SU-DHL-6 (cell line): ENCODE data around the gene RSRC2.

ENCODE experiments used
- CTCF ChIP-seq: fragments of 200-600 bp; sonication (generic); IDR thresholded peaks from one replicate; pipeline ENCODE4 v1.5.1; 2017; ENCODE audit warnings: antibody characterized with exemption, mild to moderate bottlenecking, low read length, moderate library complexity; ENCODE audit not compliant: insufficient read depth, poor library complexity, severe bottlenecking
- EZH2phosphoT487 ChIP-seq: fragments of 200-600 bp; sonication (generic), shearing (Covaris generic); conservative IDR thresholded peaks from 2 replicates; pipeline ENCODE4 v1.6.1; 2018; ENCODE audit warnings: mild to moderate bottlenecking, antibody characterized with exemption, low read length, moderate library complexity, mixed read lengths

GRCh38 chr12:122520676-122521075 lies 6.1 kb downstream of the RSRC2 start:
- TF ChIP-seq CTCF (no peak), EZH2phosphoT487 (no peak)
